GM19328 (cell line): ENCODE measurements around the gene NEUROG1.

Experiments
- ATAC-seq: cut with Tn5 transposase; IDR thresholded peaks from one replicate; pipeline ENCODE4 v1.9.1; 2021; ENCODE audit warnings: mild to moderate bottlenecking, moderate library complexity; ENCODE audit not compliant: unreplicated experiment

Gene NEUROG1

GRCh38 chr5:135535820-135536801 is at the start of gene NEUROG1:
Gene NEUROG1 (minus strand): TSS chr5:135535964. CDS start chr5:135535690, 274 bp downstream.
- ATAC-seq: no peak

GRCh38 chr5:135584918-135585317 is 49.2 kb upstream of the NEUROG1 start:
- ATAC-seq: no peak

GRCh38 chr5:135584276-135584675 is 48.5 kb upstream of the NEUROG1 start:
- no peak for ATAC-seq

GRCh38 chr5:135582099-135582781 is 46.5 kb upstream of the NEUROG1 start:
- ATAC-seq: no peak

GRCh38 chr5:135578685-135579341 is 43.0 kb upstream of the NEUROG1 start, which contains the start of gene CXCL14:
Gene CXCL14 (minus strand): TSS chr5:135578991. CDS start chr5:135578778, 213 bp downstream.
- no peak for ATAC-seq

GRCh38 chr5:135578305-135578684 is 42.5 kb upstream of the NEUROG1 start:
- ATAC-seq: no peak

- ATAC-seq: no peak
Measured at GRCh38 chr5:135577421-135577820, 41.7 kb upstream of the NEUROG1 start.

GRCh38 chr5:135576075-135576599 is 40.4 kb upstream of the NEUROG1 start:
- ATAC-seq: no peak

GRCh38 chr5:135574493-135574892 is 38.7 kb upstream of the NEUROG1 start:
- no peak for ATAC-seq

GRCh38 chr5:135571902-135572301 is 36.1 kb upstream of the NEUROG1 start:
- ATAC-seq: no peak

- ATAC-seq: no peak
Measured at GRCh38 chr5:135571066-135571609, 35.4 kb upstream of the NEUROG1 start.

GRCh38 chr5:135570453-135570764 is 34.6 kb upstream of the NEUROG1 start:
- no peak for ATAC-seq

GRCh38 chr5:135569755-135570452 is 34.1 kb upstream of the NEUROG1 start:
- no peak for ATAC-seq

GRCh38 chr5:135568923-135569360 is 33.2 kb upstream of the NEUROG1 start:
- ATAC-seq: no peak

GRCh38 chr5:135568246-135568645 is 32.5 kb upstream of the NEUROG1 start:
- no peak for ATAC-seq

GRCh38 chr5:135567661-135568060 is 31.9 kb upstream of the NEUROG1 start:
- ATAC-seq: no peak

GRCh38 chr5:135566422-135567400 is 30.9 kb upstream of the NEUROG1 start:
- ATAC-seq: no peak

GRCh38 chr5:135565725-135566421 is 30.1 kb upstream of the NEUROG1 start:
- no peak for ATAC-seq
